Sigmoid colon (tissue), 4 donors: ENCODE measurements around the gene CDKAL1.

Source experiments
- EP300 ChIP-seq, 4 donors: sonication (generic); formaldehyde crosslinking; IDR thresholded peaks; one replicate each; pipeline ENCODE4 v1.6.1; 2017; ENCODE audit warnings: antibody characterized with exemption in 4 of 4
- POLR2A ChIP-seq, 2 donors: fragments of 450-650 bp; IDR thresholded peaks; one replicate each; pipeline ENCODE4 v1.6.1; 2016; ENCODE audit warnings: antibody characterized with exemption in 2 of 2, mild to moderate bottlenecking in 2 of 2, moderate library complexity in 2 of 2
- POLR2AphosphoS5 ChIP-seq, 4 donors: sonication (generic); formaldehyde crosslinking; IDR thresholded peaks; one replicate each; pipeline ENCODE4 v1.6.1; 2017; ENCODE audit warnings: antibody characterized with exemption in 4 of 4
- TF ChIP-seq, protein P1 (sequence below), 4 experiments: fragments of 450-650 bp in 3 of 4; fragments of 200-600 bp in 1 of 4; IDR thresholded peaks; one replicate each; pipeline ENCODE4 v1.5.1; 2016 to 2019; ENCODE audit warnings: antibody characterized with exemption in 4 of 4, mild to moderate bottlenecking in 3 of 4, moderate library complexity in 2 of 4

DNA sequence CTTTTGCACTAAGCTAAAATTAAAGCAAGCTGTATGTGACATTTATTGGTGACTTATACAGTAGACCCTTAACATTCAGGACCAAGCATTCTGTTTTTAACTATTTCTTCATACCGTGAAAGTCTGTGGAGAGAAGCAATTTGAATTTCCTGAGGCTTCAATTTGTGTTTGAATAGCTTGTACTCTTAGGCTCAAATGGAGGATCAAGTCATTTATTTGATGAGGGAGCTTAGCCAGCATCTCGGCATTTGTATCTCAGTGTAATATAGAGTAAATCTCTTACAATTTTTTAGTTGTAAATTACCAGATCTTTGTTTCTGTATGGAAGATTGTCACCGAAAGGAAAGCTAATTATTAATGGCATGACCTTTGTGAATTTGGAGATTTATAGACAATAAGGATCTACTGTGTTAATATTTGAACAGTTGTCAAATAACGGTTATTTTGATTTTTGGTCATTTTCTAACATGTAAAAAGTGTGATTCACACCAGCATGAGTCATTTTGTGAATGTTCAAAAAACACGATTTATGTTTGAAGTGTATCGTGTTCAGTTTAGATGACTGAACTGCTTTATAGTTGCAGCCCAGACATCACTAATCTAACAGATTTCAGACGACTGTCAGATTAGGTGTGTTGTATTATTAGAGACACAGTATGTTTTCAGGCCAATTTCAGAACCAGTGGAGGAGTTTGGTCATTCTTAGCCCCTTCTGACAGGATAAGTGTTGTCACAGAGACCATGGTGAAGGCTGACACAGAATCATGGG, 332.9 kb downstream of the CDKAL1 start:
- TF ChIP-seq, protein P1, sequence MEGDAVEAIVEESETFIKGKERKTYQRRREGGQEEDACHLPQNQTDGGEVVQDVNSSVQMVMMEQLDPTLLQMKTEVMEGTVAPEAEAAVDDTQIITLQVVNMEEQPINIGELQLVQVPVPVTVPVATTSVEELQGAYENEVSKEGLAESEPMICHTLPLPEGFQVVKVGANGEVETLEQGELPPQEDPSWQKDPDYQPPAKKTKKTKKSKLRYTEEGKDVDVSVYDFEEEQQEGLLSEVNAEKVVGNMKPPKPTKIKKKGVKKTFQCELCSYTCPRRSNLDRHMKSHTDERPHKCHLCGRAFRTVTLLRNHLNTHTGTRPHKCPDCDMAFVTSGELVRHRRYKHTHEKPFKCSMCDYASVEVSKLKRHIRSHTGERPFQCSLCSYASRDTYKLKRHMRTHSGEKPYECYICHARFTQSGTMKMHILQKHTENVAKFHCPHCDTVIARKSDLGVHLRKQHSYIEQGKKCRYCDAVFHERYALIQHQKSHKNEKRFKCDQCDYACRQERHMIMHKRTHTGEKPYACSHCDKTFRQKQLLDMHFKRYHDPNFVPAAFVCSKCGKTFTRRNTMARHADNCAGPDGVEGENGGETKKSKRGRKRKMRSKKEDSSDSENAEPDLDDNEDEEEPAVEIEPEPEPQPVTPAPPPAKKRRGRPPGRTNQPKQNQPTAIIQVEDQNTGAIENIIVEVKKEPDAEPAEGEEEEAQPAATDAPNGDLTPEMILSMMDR (IDR thresholded peaks at IDR 0.05): no peak
- TF ChIP-seq POLR2A (IDR thresholded peaks at IDR 0.05) (no peak), EP300 (IDR thresholded peaks at IDR 0.05) (no peak), POLR2AphosphoS5 (IDR thresholded peaks at IDR 0.05) (no peak)
